Keratinocyte (primary cell): ENCODE data around the gene RNASE8. TPM values are rescaled to one million over a fixed set of nuclear protein-coding genes. Genes with fewer than 3 reads are reported as not detected.
"Not testable (repeated sequence)": the region's sequence is repeated elsewhere in the genome, so short reads cannot be mapped to it uniquely, and the experiment has no call there.

Source experiments
- DNase-seq: peaks from one replicate; pipeline ENCODE4 v3.0.0-alpha.2; 2011; ENCODE audit warnings: low read depth, missing footprints, low spot score
- FAIRE-seq: peaks from 2 replicates; lab custom pipeline; 2011; peaks lifted over from hg19 to GRCh38; lab: Jason Lieb, UNC
- H2AFZ ChIP-seq: 2 replicates; pipeline ENCODE4 v1.6.0; 2012; ENCODE audit warnings: low read length, control low read depth, inconsistent platforms; ENCODE audit not compliant: control insufficient read depth
- H3K27ac ChIP-seq: 2 replicates; pipeline ENCODE4 v1.5.1; 2011; ENCODE audit warnings: low read length; ENCODE audit not compliant: control insufficient read depth, insufficient read depth
- H3K27me3 ChIP-seq: 3 replicates; pipeline ENCODE4 v1.6.0; 2011; ENCODE audit warnings: low read length; ENCODE audit not compliant: control insufficient read depth, insufficient read depth; ENCODE audit errors: extremely low read depth
- H3K36me3 ChIP-seq, 2 experiments: 2 replicates in 1 of 2; 3 replicates in 1 of 2; pipeline ENCODE4 v1.5.1; 2011; ENCODE audit warnings: low read length in 2 of 2, mild to moderate bottlenecking in 1 of 2; ENCODE audit not compliant: control insufficient read depth in 2 of 2, insufficient read depth in 2 of 2; ENCODE audit errors: extremely low read depth in 1 of 2
- H3K4me1 ChIP-seq: 3 replicates; pipeline ENCODE4 v1.5.1; 2011; ENCODE audit warnings: low read length; ENCODE audit not compliant: control insufficient read depth, insufficient read depth; ENCODE audit errors: extremely low read depth
- H3K4me2 ChIP-seq: 3 replicates; pipeline ENCODE4 v1.6.0; 2011; ENCODE audit warnings: low read depth, low read length; ENCODE audit not compliant: control insufficient read depth, insufficient read depth; ENCODE audit errors: extremely low read depth
- H3K4me3 ChIP-seq, 3 experiments: fragments of 200-600 bp in 1 of 3; sonication (generic) in 1 of 3; 2 replicates in 2 of 3; 3 replicates in 1 of 3; pipeline ENCODE4 v1.5.1; 2011 to 2016; ENCODE audit warnings: low read length in 3 of 3, mild to moderate bottlenecking in 3 of 3, control low read depth in 2 of 3, inconsistent platforms in 1 of 3, low read depth in 1 of 3, mixed read lengths in 1 of 3, mixed run types in 1 of 3, moderate library complexity in 1 of 3; ENCODE audit not compliant: control insufficient read depth in 2 of 3, insufficient read depth in 2 of 3; ENCODE audit errors: extremely low read depth in 1 of 3
- H3K79me2 ChIP-seq: 2 replicates; pipeline ENCODE4 v1.6.0; 2012; ENCODE audit warnings: low read length; ENCODE audit not compliant: control insufficient read depth, insufficient read depth
- H3K9ac ChIP-seq: 3 replicates; pipeline ENCODE4 v1.6.0; 2011; ENCODE audit warnings: low read length; ENCODE audit not compliant: control insufficient read depth, insufficient read depth; ENCODE audit errors: extremely low read depth
- H3K9me1 ChIP-seq: 3 replicates; pipeline ENCODE4 v1.6.0; 2011; ENCODE audit warnings: low read length; ENCODE audit not compliant: control insufficient read depth, insufficient read depth; ENCODE audit errors: extremely low read depth
- H3K9me3 ChIP-seq: 2 replicates; pipeline ENCODE4 v1.5.1; 2012; ENCODE audit warnings: low read depth, low read length; ENCODE audit not compliant: control insufficient read depth
- H4K20me1 ChIP-seq: 3 replicates; pipeline ENCODE4 v1.6.0; 2011; ENCODE audit warnings: low read length; ENCODE audit not compliant: control insufficient read depth, insufficient read depth; ENCODE audit errors: extremely low read depth
- EZH2 ChIP-seq: IDR thresholded peaks from one replicate; pipeline ENCODE4 v1.6.1; 2012; ENCODE audit warnings: inconsistent platforms, mild to moderate bottlenecking, low read length, moderate library complexity
- dilution Hi-C: fragments of 300-500 bp; cut with MboI; formaldehyde crosslinking; loops from one replicate; pipeline ENCODE4 v1.7.0; 2020; ENCODE audit warnings: low sequenced_read_pairs; ENCODE audit not compliant: extremely low pct_ligation_motif_present
- polyA plus RNA-seq, 5 experiments: library from polyadenylated mRNA; depleted of rRNA in 3 of 5; stranded (reverse) in 3 of 5; stranded (forward) in 1 of 5; unstranded in 1 of 5; fragments of >200 nt; gene quantifications; 1 replicate in 1 of 5; 2 replicates in 3 of 5; 3 replicates in 1 of 5; pipeline versions ENCODE4 v1.2.1 to v1.2.3, GENCODE V29; 2011 to 2012; ENCODE audit warnings: missing spikeins in 2 of 5, low read depth in 1 of 5, low replicate concordance in 1 of 5
- TF ChIP-seq, protein P1 (sequence below), 3 experiments: IDR thresholded peaks in 1 of 3; conservative IDR thresholded peaks in 1 of 3; optimal IDR thresholded peaks in 1 of 3; 2 replicates in 2 of 3; 3 replicates in 1 of 3; pipeline versions ENCODE3 to v1.5.1; 2011; ENCODE audit warnings: low read length in 3 of 3, mild to moderate bottlenecking in 3 of 3, moderate library complexity in 2 of 3, control low read depth in 1 of 3, inconsistent platforms in 1 of 3; ENCODE audit not compliant: insufficient read depth in 2 of 3; ENCODE audit errors: extremely low read depth in 1 of 3

Gene RNASE8
- polyA plus RNA-seq, 1 donor (not counting 4 experiments of a cell fraction or from before 2014, with no cell fraction given) = not detected

DNA sequence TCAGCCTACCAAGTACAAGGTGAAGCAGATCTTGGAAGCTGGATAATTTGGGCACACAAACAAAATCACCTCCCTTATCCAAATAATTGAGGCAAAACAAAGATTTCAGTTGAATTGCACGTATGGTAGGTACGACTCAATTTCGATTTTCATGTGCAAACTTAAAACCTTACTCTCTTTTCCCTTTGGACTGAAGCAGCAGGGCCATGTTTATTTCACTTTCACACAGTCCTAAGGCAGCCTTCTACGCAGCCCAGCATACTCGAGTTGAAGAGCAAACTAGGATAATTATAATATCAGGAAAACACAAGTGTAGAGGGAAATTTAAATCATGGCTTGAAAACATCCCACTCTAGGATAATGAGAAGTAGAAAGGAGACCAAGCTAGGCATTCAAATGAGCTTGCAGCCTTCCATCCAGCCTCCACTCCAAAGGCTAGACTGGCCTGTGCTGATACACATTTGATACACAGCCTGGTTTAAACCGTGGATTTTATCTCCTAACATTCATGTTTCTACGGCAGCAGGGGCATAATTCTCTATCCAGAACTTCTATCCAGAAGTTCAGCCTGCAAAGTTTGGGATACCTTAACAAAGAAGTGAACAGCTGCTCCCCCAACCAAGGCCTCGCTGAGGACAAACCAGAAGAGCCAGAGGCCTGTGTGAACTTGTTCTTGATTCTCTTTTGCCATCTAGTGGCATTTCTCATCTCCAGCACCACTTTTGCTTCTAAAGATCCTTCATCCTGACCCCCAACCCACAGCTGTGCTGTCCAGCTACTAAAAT lies 17.8 kb upstream of the RNASE8 start:
- H3K27me3 ChIP-seq = no peaks in the 10 kb centered on the region
- no peaks in the 10 kb centered on the region for H3K9me3 ChIP-seq
- peaks cover 12% of the 10 kb centered on the region for H3K79me2 ChIP-seq
- no peaks in the 10 kb centered on the region for H3K9me1 ChIP-seq
- peak overlapping the region; percentile 11 for H2AFZ ChIP-seq
- peak overlapping the region; percentile 9 for H3K4me2 ChIP-seq
- TF ChIP-seq EZH2 = no peak
- TF ChIP-seq, protein P1, sequence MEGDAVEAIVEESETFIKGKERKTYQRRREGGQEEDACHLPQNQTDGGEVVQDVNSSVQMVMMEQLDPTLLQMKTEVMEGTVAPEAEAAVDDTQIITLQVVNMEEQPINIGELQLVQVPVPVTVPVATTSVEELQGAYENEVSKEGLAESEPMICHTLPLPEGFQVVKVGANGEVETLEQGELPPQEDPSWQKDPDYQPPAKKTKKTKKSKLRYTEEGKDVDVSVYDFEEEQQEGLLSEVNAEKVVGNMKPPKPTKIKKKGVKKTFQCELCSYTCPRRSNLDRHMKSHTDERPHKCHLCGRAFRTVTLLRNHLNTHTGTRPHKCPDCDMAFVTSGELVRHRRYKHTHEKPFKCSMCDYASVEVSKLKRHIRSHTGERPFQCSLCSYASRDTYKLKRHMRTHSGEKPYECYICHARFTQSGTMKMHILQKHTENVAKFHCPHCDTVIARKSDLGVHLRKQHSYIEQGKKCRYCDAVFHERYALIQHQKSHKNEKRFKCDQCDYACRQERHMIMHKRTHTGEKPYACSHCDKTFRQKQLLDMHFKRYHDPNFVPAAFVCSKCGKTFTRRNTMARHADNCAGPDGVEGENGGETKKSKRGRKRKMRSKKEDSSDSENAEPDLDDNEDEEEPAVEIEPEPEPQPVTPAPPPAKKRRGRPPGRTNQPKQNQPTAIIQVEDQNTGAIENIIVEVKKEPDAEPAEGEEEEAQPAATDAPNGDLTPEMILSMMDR (optimal IDR thresholded peaks at IDR 0.05 in 1 of 3, IDR thresholded peaks at IDR 0.05 in 1 of 3, conservative IDR thresholded peaks at IDR 0.05 in 1 of 3; ENCODE audit: extremely low read depth in 1 of 3, insufficient read depth in 2 of 3, low read length in 3 of 3) = peak; percentile 67 to 73 (median 72)
- H3K4me3 ChIP-seq = no peak overlapping the region
- no peak overlapping the region for H3K27ac ChIP-seq
- DNase-seq (no peak), FAIRE-seq (peak; percentile 73)
- no peak overlapping the region for H3K9ac ChIP-seq
- no peaks in the 10 kb centered on the region for H4K20me1 ChIP-seq
- H3K4me1 ChIP-seq = peaks cover 53% of the 10 kb centered on the region
- no peaks in the 10 kb centered on the region for H3K36me3 ChIP-seq
- dilution Hi-C loops = no loop called here

DNA sequence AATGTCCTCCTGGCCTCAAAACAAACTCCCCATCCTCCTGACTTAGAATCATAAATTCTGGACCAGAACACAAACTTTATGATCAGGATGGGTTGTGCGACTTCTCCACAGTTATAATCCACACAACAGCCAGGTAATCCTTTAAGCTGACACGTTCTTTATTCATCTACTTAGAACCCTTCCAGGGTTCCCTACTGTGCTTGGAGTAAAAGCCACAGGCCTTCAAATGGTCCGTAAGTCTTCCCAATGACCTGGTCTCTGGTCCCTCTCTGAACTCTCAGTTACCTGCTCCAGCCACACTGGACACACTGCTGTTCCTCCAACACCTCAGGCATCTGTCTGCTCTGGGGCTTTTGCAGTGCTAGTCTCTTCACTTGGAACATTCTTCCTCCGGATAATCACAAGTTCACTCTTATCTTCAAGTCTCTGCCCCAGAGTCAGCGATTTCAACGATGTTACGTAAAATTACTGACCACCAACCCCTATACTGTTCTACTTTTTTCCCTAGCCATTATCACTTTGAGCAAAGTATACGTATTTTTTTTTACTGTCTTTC lies 17.2 kb upstream of the RNASE8 start:
- TF ChIP-seq, protein P1 (optimal IDR thresholded peaks at IDR 0.05 in 1 of 3, IDR thresholded peaks at IDR 0.05 in 1 of 3, conservative IDR thresholded peaks at IDR 0.05 in 1 of 3; ENCODE audit: extremely low read depth in 1 of 3, insufficient read depth in 2 of 3, low read length in 3 of 3) = no peak
- no peak for TF ChIP-seq EZH2
- H4K20me1 ChIP-seq = no peaks in the 10 kb centered on the region
- peaks cover 12% of the 10 kb centered on the region for H3K79me2 ChIP-seq
- H3K9me1 ChIP-seq = no peaks in the 10 kb centered on the region
- H3K4me2 ChIP-seq = peak overlapping the region; percentile 9
- H3K36me3 ChIP-seq = no peaks in the 10 kb centered on the region
- H3K4me1 ChIP-seq = peaks cover 53% of the 10 kb centered on the region
- dilution Hi-C loops = no loop called here
- peak overlapping the region; percentile 32 for H2AFZ ChIP-seq
- FAIRE-seq (peak; percentile 9), DNase-seq (no peak)
- H3K27ac ChIP-seq = no peak overlapping the region
- H3K27me3 ChIP-seq = no peaks in the 10 kb centered on the region
- H3K4me3 ChIP-seq = no peak overlapping the region
- H3K9ac ChIP-seq = no peak overlapping the region
- H3K9me3 ChIP-seq = no peaks in the 10 kb centered on the region

DNA sequence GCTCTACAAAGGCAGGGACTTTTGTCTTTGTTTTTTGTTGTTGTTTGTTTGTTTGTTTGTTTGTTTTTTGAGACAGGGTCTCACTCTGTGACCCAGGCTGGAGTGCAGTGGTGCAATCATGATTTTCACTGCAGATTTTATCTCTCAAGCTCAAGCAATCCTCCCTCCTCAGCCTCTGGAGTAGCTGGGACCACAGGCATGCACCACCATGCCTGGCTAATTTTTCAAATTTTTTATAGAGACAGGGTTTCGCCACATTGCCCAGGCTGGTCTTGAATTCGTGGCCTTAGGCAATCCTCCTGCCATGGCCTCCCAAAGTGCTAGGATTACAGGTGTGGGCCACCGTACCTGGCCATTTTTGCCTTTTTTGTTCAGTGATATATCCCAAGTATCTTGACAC lies 16.7 kb upstream of the RNASE8 start:
- Histone ChIP-seq H3K4me1 (peaks cover 53% of the 10 kb centered on the region), H3K27ac (peak overlapping the region; percentile 90), H3K79me2 (peaks cover 12% of the 10 kb centered on the region)
- H3K36me3 ChIP-seq, H2AFZ ChIP-seq, FAIRE-seq, H3K4me2 ChIP-seq, H3K9me1 ChIP-seq, H3K9me3 ChIP-seq, H3K9ac ChIP-seq, DNase-seq, H4K20me1 ChIP-seq, H3K27me3 ChIP-seq, H3K4me3 ChIP-seq, dilution Hi-C loops: not testable (repeated sequence)
